HL-60/S4 treated with phorbol 12-myristate 13-acetate at 8.2 ng/mL for 4 days and 3 days (cell line): ENCODE data around the gene KCNK7.
"Not testable (repeated sequence)": the region's sequence is repeated elsewhere in the genome, so short reads cannot be mapped to it uniquely, and the experiment has no call there.

Experiments used
- in situ Hi-C: fragments of 300-500 bp; cut with MboI; formaldehyde crosslinking; loops from 2 replicates; pipeline ENCODE4 v1.15.0; 2022; ENCODE audit warnings: low sequenced_read_pairs

The KCNK7 gene

GRCh38 chr11:65574811-65575567 lies 20.6 kb downstream of the KCNK7 start:
- in situ Hi-C loops, result no loop called here

GRCh38 chr11:65574109-65574810 lies 21.3 kb downstream of the KCNK7 start:
- in situ Hi-C loops, result no loop called here

- in situ Hi-C loops, result no loop called here
These were observed 22.1 kb downstream of the KCNK7 start for GRCh38 chr11:65573391-65574079.

- in situ Hi-C loops, result no loop called here
These were observed 23.1 kb downstream of the KCNK7 start, which contains the start of gene FAM89B for GRCh38 chr11:65572356-65573051. TSS of gene FAM89B (plus strand) at chr11:65572538. CDS start at chr11:65572670, 132 bp downstream.

- in situ Hi-C loops, result no loop called here
These were observed 23.7 kb downstream of the KCNK7 start for GRCh38 chr11:65571940-65572339.

GRCh38 chr11:65571420-65571819 lies 24.2 kb downstream of the KCNK7 start:
- in situ Hi-C loops, result no loop called here

- in situ Hi-C loops, result no loop called here
These were observed 25.4 kb downstream of the KCNK7 start, which contains the start of gene ZNRD2 for GRCh38 chr11:65569973-65570918. TSS of gene ZNRD2 (plus strand) at chr11:65570477. CDS start at chr11:65570492, 15 bp downstream.

GRCh38 chr11:65569164-65569972 lies 26.2 kb downstream of the KCNK7 start:
- in situ Hi-C loops, result no loop called here

GRCh38 chr11:65565624-65566453 lies 29.8 kb downstream of the KCNK7 start:
- in situ Hi-C loops, result no loop called here

GRCh38 chr11:65564879-65565559 lies 30.6 kb downstream of the KCNK7 start:
- in situ Hi-C loops, result not testable (repeated sequence)

GRCh38 chr11:65563601-65564000 lies 32.0 kb downstream of the KCNK7 start:
- in situ Hi-C loops, result no loop called here

- in situ Hi-C loops, result no loop called here
These were observed 32.8 kb downstream of the KCNK7 start for GRCh38 chr11:65562788-65563187.

GRCh38 chr11:65562020-65562419 lies 33.6 kb downstream of the KCNK7 start:
- in situ Hi-C loops, result no loop called here

- in situ Hi-C loops, result no loop called here
These were observed 34.8 kb downstream of the KCNK7 start for GRCh38 chr11:65560555-65561418.

GRCh38 chr11:65559951-65560537 lies 35.6 kb downstream of the KCNK7 start:
- in situ Hi-C loops, result no loop called here

- in situ Hi-C loops, result no loop called here
These were observed 36.1 kb downstream of the KCNK7 start for GRCh38 chr11:65559535-65559934.
